Neural crest cell (in vitro differentiated cells): ENCODE data around the gene TMEM167A. TPM values are rescaled to one million over a fixed set of nuclear protein-coding genes. Genes with fewer than 3 reads are reported as not detected.

Experiments
- DNase-seq: peaks from one replicate; pipeline ENCODE4 v3.0.0; 2021; ENCODE audit warnings: low read depth, mixed read lengths, low spot score
- H3K27ac Mint-ChIP-seq: one replicate; pipeline ENCODE4 v1.8.0; 2021; ENCODE audit warnings: mild to moderate bottlenecking, mixed read lengths; ENCODE audit not compliant: unreplicated experiment
- H3K27me3 Mint-ChIP-seq: 2 replicates; pipeline ENCODE4 v1.8.0; 2021; ENCODE audit warnings: low read depth, mild to moderate bottlenecking, mixed read lengths
- H3K36me3 Mint-ChIP-seq: 2 replicates; pipeline ENCODE4 v1.8.0; 2021; ENCODE audit warnings: low read depth, mild to moderate bottlenecking, mixed read lengths
- H3K4me1 Mint-ChIP-seq: 2 replicates; pipeline ENCODE4 v1.8.0; 2021; ENCODE audit warnings: mixed read lengths
- H3K4me3 Mint-ChIP-seq: one replicate; pipeline ENCODE4 v1.8.0; 2021; ENCODE audit warnings: mild to moderate bottlenecking, mixed read lengths
- H3K9me3 Mint-ChIP-seq: 2 replicates; pipeline ENCODE4 v1.8.0; 2021; ENCODE audit warnings: mixed read lengths
- CTCF ChIP-seq: fragments of 200-600 bp; sonication (generic); conservative IDR thresholded peaks from 2 replicates; pipeline ENCODE4 v1.5.0; 2021; ENCODE audit warnings: antibody characterized with exemption, mild to moderate bottlenecking
- total RNA-seq: library from RNA; stranded (reverse); gene quantifications from 2 replicates; pipeline ENCODE4 v1.2.1, GENCODE V29; 2021

TMEM167A gene
- total RNA-seq, 1 donor from 2014 or later = 98.8 TPM

- Mint-ChIP-seq H3K27ac (no peak overlapping the region), H3K9me3 (peaks cover 18% of the 10 kb centered on the region)
- no peak for TF ChIP-seq CTCF
Observed at GRCh38 chr5:83090169-83090568, 13.0 kb upstream of the TMEM167A start.

GRCh38 chr5:83085106-83085505 lies 7.9 kb upstream of the TMEM167A start:
- H3K4me1 Mint-ChIP-seq = no peaks in the 10 kb centered on the region
- H3K36me3 Mint-ChIP-seq = no peaks in the 10 kb centered on the region
- H3K27ac Mint-ChIP-seq = no peak overlapping the region
- no peak overlapping the region for H3K4me3 Mint-ChIP-seq
- H3K9me3 Mint-ChIP-seq = no peaks in the 10 kb centered on the region
- no peak for DNase-seq
- H3K27me3 Mint-ChIP-seq = no peaks in the 10 kb centered on the region
- TF ChIP-seq CTCF = no peak

More at GRCh38 chr5:83090169-83090568, 13.0 kb upstream of the TMEM167A start:
- Mint-ChIP-seq H3K27me3 (no peaks in the 10 kb centered on the region), H3K36me3 (peaks cover 17% of the 10 kb centered on the region), H3K4me3 (no peak overlapping the region), H3K4me1 (no peaks in the 10 kb centered on the region)
- no peak for DNase-seq

GRCh38 chr5:83084336-83084735 lies 7.1 kb upstream of the TMEM167A start:
- TF ChIP-seq CTCF = no peak
- Mint-ChIP-seq H3K36me3 (no peaks in the 10 kb centered on the region), H3K27ac (no peak overlapping the region), H3K4me1 (no peaks in the 10 kb centered on the region), H3K27me3 (no peaks in the 10 kb centered on the region), H3K9me3 (no peaks in the 10 kb centered on the region), H3K4me3 (no peak overlapping the region)
- DNase-seq = no peak

- no peak overlapping the region for H3K27ac Mint-ChIP-seq
- TF ChIP-seq CTCF = no peak
- no peaks in the 10 kb centered on the region for H3K9me3 Mint-ChIP-seq
- no peaks in the 10 kb centered on the region for H3K36me3 Mint-ChIP-seq
- H3K4me3 Mint-ChIP-seq = peak overlapping the region; percentile 42
- DNase-seq = no peak
- no peaks in the 10 kb centered on the region for H3K27me3 Mint-ChIP-seq
- H3K4me1 Mint-ChIP-seq = peaks cover 9% of the 10 kb centered on the region
Observed at GRCh38 chr5:83082750-83083149, 5.6 kb upstream of the TMEM167A start.

DNA sequence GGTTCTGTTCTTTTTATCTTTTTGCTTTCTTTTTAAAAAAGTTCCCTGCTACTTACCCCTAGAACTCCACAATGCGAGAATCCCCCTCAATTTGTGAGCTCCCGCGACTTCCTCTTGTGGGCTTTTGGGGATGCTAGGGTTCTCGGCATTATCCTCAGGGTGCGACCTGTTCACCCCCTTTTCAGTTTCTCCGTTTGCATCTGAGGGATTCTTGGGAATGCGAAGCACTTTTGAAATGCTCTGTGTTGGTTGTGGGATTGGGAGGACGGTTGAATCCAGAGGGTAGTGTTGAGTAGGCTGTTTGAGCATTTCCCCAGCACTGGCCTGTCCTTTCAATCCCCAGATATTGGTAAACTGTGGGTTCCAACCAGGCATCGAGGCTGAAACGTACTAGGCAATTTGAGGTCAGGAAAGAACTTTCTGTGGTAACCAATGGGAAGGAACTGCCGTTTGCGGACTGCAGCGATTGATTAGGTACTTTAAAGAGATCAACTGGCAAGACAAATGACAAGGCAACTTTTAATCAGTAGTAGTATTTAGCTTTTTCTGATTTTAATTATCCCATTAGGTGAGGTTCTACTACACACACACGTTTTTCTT lies 568 bp upstream of the TMEM167A start:
- peaks cover 6% of the 10 kb centered on the region for H3K36me3 Mint-ChIP-seq
- peaks cover 33% of the 10 kb centered on the region for H3K4me1 Mint-ChIP-seq
- peak overlapping the region; percentile 98 for H3K27ac Mint-ChIP-seq
- no peaks in the 10 kb centered on the region for H3K9me3 Mint-ChIP-seq
- TF ChIP-seq CTCF = no peak
- peak overlapping the region; percentile 99 for H3K4me3 Mint-ChIP-seq
- DNase-seq = no peak
- H3K27me3 Mint-ChIP-seq = no peaks in the 10 kb centered on the region
